ENCODE measurements around the gene PLK4. TPM values are rescaled to one million over a fixed set of nuclear protein-coding genes. Genes with fewer than 3 reads are reported as not detected.
A peak's percentile ranks its signal among the peaks of the same experiment; 100 is the strongest.

Gene PLK4
- total and polyA plus RNA-seq, 2 of the 4 experiments (the other 2 are of a cell fraction) = 11.2 to 15.1 TPM

DNA sequence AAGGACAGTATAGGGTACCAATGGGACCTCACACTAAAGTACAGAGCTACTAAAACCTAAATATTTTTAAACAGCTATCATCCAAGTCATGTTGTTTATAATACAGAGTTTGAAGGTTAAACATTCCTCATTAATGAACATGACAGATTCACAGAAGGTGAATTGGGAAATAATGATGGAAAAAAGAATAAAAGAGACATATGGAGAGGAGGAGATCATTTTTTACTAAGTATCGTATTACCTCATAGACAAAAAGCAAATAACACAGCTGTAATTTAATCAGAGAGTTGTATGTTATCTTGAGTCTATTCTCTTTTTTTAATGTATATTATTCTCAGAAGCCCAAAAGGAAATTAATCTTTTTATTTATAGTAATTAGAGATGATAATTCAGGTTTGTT, 7.9 kb downstream of the PLK4 start:
- in situ Hi-C loops (cut with MboI; ENCODE audit: low sequenced_read_pairs) = no loop called here
- CTCF ChIA-PET = no interaction called here
- H2AFZ ChIP-seq (replicated peaks; ENCODE audit: low read length, poor library complexity) = no peak overlapping the region

More for the DNA sequence above, 7.9 kb downstream of the PLK4 start:
- no peak overlapping the region for H3K4me3 ChIP-seq (ENCODE audit: insufficient read depth, low read depth, low read length)
- no peak overlapping the region for H2BK5ac ChIP-seq (ENCODE audit: low read depth, low read length, poor library complexity, severe bottlenecking)
- H3K36me3 ChIP-seq (ENCODE audit: control insufficient read depth, insufficient read depth, low read length) = peaks cover 3% of the 10 kb centered on the region; the same call in 1 of the 2 replicates
- no peak overlapping the region for H2BK120ac ChIP-seq (ENCODE audit: low read depth, low read length)
- BruUV-seq (replicated peaks) = no TSS peak
- H3K23ac ChIP-seq (ENCODE audit: low read depth, low read length) = no peak overlapping the region
- no peak overlapping the region for H4K5ac ChIP-seq (ENCODE audit: low read depth, low read length)
- no peak overlapping the region for H4K91ac ChIP-seq (ENCODE audit: insufficient read depth, low read depth, low read length)
- H2AK5ac ChIP-seq (ENCODE audit: low read depth, low read length) = no peak overlapping the region
- TF ChIP-seq NFE2L2 (IDR thresholded peaks at IDR 0.05; ENCODE audit: low read depth, low read length) = no peak
- no peak for TF ChIP-seq RFX5 (IDR thresholded peaks at IDR 0.05; ENCODE audit: low read depth, low read length)
- TF ChIP-seq FOS (IDR thresholded peaks at IDR 0.05; ENCODE audit: low read depth, low read length) = no peak
- TF ChIP-seq USF2 (IDR thresholded peaks at IDR 0.05; ENCODE audit: low read depth, low read length) = no peak
- no peak for TF ChIP-seq POLR2A (IDR thresholded peaks at IDR 0.05; ENCODE audit: low read depth, low read length)
- no peak for TF ChIP-seq SMC3 (IDR thresholded peaks at IDR 0.05; ENCODE audit: low read depth, low read length)
- DNase-seq (no peak), ATAC-seq (ENCODE audit: low read depth) (no peak)
- H2BK15ac ChIP-seq (ENCODE audit: low read depth, low read length) = no peak overlapping the region
- no peaks in the 10 kb centered on the region for H3K27me3 ChIP-seq (ENCODE audit: control insufficient read depth, insufficient read depth, low read length)
- H3K9me1 ChIP-seq (ENCODE audit: insufficient read depth, low read length) = no peaks in the 10 kb centered on the region; the same call in 1 of the 2 replicates
- intact Hi-C loops (cut with micrococcal nuclease) (no loop called here), dilution Hi-C loops (cut with HindIII; ENCODE audit: low sequenced_read_pairs, unreplicated experiment) (no loop called here)
- no peak overlapping the region for H3K56ac ChIP-seq (ENCODE audit: extremely low read depth, insufficient read depth, low read length)
- no peak overlapping the region for H3K18ac ChIP-seq (ENCODE audit: low read depth, low read length)
- H3K79me1 ChIP-seq (ENCODE audit: low read depth in 1 of 2, low read length in 2 of 2) = peaks cover 13 to 21% of the 10 kb centered on the region in 2 experiments; a peak in 3 of 4 replicates
- no peaks in the 10 kb centered on the region for H4K20me1 ChIP-seq (ENCODE audit: insufficient read depth, low read length)
- no peak overlapping the region for H3K14ac ChIP-seq (replicated peaks; ENCODE audit: low read depth, low read length)
- H3K27ac ChIP-seq (ENCODE audit: insufficient read depth, low read length) = no peak overlapping the region
- no peak overlapping the region for H2BK20ac ChIP-seq (ENCODE audit: low read depth, low read length)
- no peak overlapping the region for H3K9ac ChIP-seq (ENCODE audit: low read depth, low read length)
- no peak overlapping the region for H2AK9ac ChIP-seq (replicated peaks; ENCODE audit: low read depth, low read length, poor library complexity)
- no CpG with 5 or more reads among the region's 1 CpG for WGBS, 2 experiments (ENCODE audit: extremely low coverage in 2 of 2, insufficient read length in 1 of 2)
- 0 out of 4 replicates have a peak overlapping the region, but pooled peaks of 1 of the 2 experiments have one; percentile 33 for H4K8ac ChIP-seq (ENCODE audit: low read depth in 2 of 2, low read length in 2 of 2)
- no peaks in the 10 kb centered on the region for H3K9me3 ChIP-seq (ENCODE audit: control insufficient read depth, insufficient read depth, low read length)
- H3K4ac ChIP-seq (ENCODE audit: low read depth, low read length) = no peak overlapping the region
- POLR2A ChIA-PET (ENCODE audit: unreplicated experiment) = interaction anchor here (0.6 kb wide), 1 partner anchor 9 kb away, joined by 3 read pairs; no protein-coding TSS in a partner anchor
- peaks cover 4% of the 10 kb centered on the region for H3K4me1 ChIP-seq (ENCODE audit: control insufficient read depth, insufficient read depth, low read length)
- no peak overlapping the region for H3K4me2 ChIP-seq (ENCODE audit: low read depth, low read length)
